ENCODE measurements around the gene D2HGDH.

DNA sequence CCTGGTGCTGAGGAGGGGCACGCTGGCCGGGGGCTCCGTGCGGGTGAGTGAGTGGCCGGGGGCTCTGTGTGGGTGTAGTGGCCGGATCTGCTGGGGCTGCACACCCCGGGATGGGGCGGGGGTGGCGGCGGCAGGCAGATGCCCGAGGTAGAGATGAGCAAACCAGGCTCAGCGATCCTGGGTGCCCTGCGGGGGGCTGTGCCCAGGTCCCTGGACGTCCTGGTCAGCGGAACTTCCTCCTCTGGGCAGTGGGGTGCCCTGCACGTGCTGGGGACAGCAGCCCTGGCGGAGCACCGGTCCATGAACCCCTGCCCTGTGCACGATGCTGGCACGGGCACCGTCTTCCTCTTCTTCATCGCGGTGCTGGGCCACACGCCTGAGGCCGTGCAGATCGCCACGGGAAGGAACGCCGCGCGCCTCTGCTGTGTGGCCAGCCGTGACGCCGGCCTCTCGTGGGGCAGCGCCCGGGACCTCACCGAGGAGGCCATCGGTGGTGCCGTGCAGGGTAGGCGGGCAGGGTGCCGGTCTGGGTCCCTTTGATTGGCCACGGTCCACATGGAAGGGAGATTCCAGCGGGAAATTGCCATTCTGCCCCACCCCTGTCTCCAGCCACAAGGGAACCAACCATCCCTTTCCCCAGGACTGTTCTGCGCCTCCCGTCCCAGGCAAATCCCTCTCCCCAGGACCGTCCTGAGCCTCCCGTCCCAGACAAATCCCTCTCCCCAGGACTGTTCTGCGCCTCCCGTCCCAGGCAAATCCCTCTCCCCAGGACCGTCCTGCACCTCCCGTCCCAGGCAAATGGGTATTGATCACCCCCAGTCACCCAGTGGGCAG lies 80.4 kb downstream of the D2HGDH start:
- TF ChIP-seq, protein P1, sequence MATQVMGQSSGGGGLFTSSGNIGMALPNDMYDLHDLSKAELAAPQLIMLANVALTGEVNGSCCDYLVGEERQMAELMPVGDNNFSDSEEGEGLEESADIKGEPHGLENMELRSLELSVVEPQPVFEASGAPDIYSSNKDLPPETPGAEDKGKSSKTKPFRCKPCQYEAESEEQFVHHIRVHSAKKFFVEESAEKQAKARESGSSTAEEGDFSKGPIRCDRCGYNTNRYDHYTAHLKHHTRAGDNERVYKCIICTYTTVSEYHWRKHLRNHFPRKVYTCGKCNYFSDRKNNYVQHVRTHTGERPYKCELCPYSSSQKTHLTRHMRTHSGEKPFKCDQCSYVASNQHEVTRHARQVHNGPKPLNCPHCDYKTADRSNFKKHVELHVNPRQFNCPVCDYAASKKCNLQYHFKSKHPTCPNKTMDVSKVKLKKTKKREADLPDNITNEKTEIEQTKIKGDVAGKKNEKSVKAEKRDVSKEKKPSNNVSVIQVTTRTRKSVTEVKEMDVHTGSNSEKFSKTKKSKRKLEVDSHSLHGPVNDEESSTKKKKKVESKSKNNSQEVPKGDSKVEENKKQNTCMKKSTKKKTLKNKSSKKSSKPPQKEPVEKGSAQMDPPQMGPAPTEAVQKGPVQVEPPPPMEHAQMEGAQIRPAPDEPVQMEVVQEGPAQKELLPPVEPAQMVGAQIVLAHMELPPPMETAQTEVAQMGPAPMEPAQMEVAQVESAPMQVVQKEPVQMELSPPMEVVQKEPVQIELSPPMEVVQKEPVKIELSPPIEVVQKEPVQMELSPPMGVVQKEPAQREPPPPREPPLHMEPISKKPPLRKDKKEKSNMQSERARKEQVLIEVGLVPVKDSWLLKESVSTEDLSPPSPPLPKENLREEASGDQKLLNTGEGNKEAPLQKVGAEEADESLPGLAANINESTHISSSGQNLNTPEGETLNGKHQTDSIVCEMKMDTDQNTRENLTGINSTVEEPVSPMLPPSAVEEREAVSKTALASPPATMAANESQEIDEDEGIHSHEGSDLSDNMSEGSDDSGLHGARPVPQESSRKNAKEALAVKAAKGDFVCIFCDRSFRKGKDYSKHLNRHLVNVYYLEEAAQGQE (IDR thresholded peaks at IDR 0.05; ENCODE audit: unreplicated experiment): no peak
- TF ChIP-seq, protein P2, sequence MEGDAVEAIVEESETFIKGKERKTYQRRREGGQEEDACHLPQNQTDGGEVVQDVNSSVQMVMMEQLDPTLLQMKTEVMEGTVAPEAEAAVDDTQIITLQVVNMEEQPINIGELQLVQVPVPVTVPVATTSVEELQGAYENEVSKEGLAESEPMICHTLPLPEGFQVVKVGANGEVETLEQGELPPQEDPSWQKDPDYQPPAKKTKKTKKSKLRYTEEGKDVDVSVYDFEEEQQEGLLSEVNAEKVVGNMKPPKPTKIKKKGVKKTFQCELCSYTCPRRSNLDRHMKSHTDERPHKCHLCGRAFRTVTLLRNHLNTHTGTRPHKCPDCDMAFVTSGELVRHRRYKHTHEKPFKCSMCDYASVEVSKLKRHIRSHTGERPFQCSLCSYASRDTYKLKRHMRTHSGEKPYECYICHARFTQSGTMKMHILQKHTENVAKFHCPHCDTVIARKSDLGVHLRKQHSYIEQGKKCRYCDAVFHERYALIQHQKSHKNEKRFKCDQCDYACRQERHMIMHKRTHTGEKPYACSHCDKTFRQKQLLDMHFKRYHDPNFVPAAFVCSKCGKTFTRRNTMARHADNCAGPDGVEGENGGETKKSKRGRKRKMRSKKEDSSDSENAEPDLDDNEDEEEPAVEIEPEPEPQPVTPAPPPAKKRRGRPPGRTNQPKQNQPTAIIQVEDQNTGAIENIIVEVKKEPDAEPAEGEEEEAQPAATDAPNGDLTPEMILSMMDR (conservative IDR thresholded peaks at IDR 0.05; ENCODE audit: low read depth in 2 of 2): no peak
- TF ChIP-seq POLR2AphosphoS5 (IDR thresholded peaks at IDR 0.05; ENCODE audit: low read depth) (no peak), EZH2phosphoT487 (IDR thresholded peaks at IDR 0.05; ENCODE audit: unreplicated experiment) (no peak), EZH2 (IDR thresholded peaks at IDR 0.05; ENCODE audit: low read depth, unreplicated experiment) (no peak)
